ENCODE data around the gene ZNF653. TPM values are rescaled to one million over a fixed set of nuclear protein-coding genes. Genes with fewer than 3 reads are reported as not detected.
A peak's percentile ranks its signal among the peaks of the same experiment; 100 is the strongest.

ZNF653 gene
- total and polyA plus RNA-seq, 7 donors, result 4.0 to 11.5 (median 6.2) TPM

DNA sequence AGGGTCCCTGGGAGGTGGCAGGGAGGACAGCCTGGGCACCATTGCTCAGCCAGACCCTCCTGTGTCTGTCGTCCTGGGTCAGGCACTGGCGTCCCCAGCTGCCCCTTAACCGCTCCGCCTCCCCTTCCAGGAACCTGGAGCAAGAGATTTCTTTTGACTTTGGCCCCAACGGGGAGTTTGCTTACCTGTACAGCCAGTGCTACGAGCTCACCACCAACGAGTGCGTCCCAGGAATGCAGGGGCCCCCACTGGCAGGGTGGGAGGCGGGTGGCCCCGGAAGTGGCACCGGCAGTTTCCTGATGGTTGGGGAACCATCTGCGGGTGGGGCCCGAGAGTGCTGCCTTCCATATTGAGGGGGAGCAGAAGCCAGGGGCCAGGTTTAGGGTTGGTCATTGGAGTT is 57.2 kb downstream of the ZNF653 start:
- Histone ChIP-seq H3K27ac (no peak overlapping the region), H3K9me3 (no peaks in the 10 kb centered on the region), H3K4me3 (no peak overlapping the region), H3K27me3 (ENCODE audit: insufficient read depth in 3 of 3, low read length in 2 of 3) (peaks cover 0 to 9% (median 8%) of the 10 kb centered on the region in 3 donors), H3K4me1 (no peaks in the 10 kb centered on the region), H3K36me3 (ENCODE audit: insufficient read depth in 1 of 2, low read depth in 1 of 2) (peaks cover 0 to 67% of the 10 kb centered on the region in 2 donors)
- no peak for ATAC-seq
- 87 to 89% (median 88%) methylated on average over 13 of the region's 13 CpGs for whole genome bisulfite sequencing, 3 donors
- DNase-seq, result no peak
- TF ChIP-seq, protein P1, sequence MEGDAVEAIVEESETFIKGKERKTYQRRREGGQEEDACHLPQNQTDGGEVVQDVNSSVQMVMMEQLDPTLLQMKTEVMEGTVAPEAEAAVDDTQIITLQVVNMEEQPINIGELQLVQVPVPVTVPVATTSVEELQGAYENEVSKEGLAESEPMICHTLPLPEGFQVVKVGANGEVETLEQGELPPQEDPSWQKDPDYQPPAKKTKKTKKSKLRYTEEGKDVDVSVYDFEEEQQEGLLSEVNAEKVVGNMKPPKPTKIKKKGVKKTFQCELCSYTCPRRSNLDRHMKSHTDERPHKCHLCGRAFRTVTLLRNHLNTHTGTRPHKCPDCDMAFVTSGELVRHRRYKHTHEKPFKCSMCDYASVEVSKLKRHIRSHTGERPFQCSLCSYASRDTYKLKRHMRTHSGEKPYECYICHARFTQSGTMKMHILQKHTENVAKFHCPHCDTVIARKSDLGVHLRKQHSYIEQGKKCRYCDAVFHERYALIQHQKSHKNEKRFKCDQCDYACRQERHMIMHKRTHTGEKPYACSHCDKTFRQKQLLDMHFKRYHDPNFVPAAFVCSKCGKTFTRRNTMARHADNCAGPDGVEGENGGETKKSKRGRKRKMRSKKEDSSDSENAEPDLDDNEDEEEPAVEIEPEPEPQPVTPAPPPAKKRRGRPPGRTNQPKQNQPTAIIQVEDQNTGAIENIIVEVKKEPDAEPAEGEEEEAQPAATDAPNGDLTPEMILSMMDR (IDR thresholded peaks at IDR 0.05), result no peak
- intact Hi-C loops (cut with DNase I), result loop anchor here in 1 of 2 donors (5.0 kb wide), 1 partner anchor 156 kb away; no protein-coding TSS in a partner anchor

DNA sequence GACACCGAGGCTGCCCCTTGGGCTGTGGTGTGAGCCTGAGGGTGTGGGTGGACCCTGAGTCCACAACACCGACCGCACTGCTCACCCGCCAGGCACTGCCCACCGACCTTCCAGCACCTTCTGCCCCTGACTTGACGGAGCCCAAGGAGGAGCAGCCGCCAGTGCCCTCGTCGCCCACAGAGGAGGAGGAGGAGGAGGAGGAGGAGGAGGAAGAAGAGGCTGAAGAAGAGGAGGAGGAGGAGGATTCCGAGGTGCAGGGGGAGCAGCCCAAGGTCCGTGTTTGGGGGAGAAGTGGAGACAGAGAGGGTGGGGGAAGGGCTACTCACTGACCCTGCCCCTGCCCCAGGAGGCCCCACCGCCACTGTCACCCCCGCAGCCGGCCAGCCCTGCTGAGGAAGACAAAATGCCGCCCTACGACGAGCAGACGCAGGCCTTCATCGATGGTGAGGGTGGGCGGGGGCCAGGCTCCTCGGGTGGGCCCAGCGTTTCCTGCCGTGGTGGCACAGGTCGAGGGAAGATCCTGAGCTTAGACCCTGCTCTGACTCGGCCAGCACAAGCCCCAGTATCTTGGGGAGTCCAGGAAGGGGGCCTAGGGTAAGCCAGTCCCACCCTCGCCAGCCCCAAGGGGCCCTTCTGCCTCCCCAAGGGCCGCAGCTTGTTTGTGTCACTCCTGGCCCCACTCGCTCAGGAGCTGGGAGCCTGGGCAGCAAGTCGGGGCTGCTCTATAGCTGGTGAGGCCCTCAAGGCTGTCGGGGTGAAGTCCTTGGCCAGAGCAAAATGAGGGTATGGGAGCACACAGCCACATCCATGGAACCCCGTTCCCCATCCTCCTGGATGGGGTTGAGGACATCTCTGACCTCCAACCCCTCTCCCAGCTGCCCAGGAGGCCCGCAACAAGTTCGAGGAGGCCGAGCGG is 58.0 kb downstream of the ZNF653 start:
- TF ChIP-seq, protein P1 (IDR thresholded peaks at IDR 0.05), result no peak
- Histone ChIP-seq H3K36me3 (ENCODE audit: insufficient read depth in 1 of 2, low read depth in 1 of 2) (peaks cover 0 to 75% of the 10 kb centered on the region in 2 donors), H3K4me3 (no peak overlapping the region), H3K27ac (no peak overlapping the region), H3K4me1 (no peaks in the 10 kb centered on the region), H3K27me3 (ENCODE audit: insufficient read depth in 3 of 3, low read length in 2 of 3) (peaks cover 0 to 2% (median under 1%) of the 10 kb centered on the region in 3 donors), H3K9me3 (no peaks in the 10 kb centered on the region)
- DNase-seq (no peak), ATAC-seq (no peak)
- WGBS, 3 donors, result 88 to 89% (median 89%) methylated on average over 27 to 35 of the region's 35 CpGs
- intact Hi-C loops (cut with DNase I), result loop anchor here in 1 of 2 donors (5.0 kb wide), 1 partner anchor 155 kb away; no protein-coding TSS in a partner anchor

DNA sequence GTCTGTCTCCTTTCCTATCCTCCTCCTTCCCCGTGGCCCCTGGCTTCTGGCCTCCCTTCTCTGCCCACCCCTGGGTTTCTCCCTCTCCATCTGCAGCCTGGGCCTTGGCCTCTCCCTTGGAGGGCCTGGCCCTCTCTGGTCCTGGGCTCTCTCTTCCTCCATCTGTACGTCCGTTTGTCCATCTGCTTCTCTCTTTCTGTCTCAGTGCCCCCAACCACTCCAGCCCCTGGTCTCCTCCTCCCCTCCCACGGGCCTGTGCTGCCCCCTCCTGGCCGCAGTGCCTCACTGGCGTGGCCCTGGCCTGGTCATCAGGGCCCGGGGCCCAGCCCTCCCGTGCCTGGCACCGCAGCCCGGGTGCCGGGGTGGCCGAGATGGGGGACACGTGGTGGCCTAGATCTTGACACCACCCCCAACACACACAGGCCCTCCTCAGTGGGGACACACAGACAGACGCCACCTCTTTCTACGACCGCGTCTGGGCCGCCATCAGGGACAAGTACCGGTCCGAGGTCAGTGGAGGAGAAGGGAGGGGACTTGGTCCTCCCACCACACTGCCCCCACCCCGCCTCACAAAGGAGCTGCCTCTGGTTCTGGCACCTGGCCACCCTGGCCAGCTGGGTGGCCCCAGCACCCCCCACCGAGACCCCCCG is 58.9 kb downstream of the ZNF653 start:
- H3K9me3 ChIP-seq, result no peaks in the 10 kb centered on the region
- no peaks in the 10 kb centered on the region for H3K27me3 ChIP-seq (ENCODE audit: insufficient read depth in 3 of 3, low read length in 2 of 3)
- H3K4me1 ChIP-seq, result no peaks in the 10 kb centered on the region
- H3K4me3 ChIP-seq, result no peak overlapping the region
- DNase-seq, result peak; percentile 58 to 80
- no peak overlapping the region for H3K27ac ChIP-seq
- TF ChIP-seq, protein P1 (IDR thresholded peaks at IDR 0.05), result peak; percentile 61
- peak; percentile 61 to 79 (median 68) for ATAC-seq
- H3K36me3 ChIP-seq (ENCODE audit: insufficient read depth in 1 of 2, low read depth in 1 of 2), result peaks cover 0 to 83% of the 10 kb centered on the region in 2 donors
- WGBS, 3 donors, result 51 to 65% (median 62%) methylated on average over 17 to 23 of the region's 23 CpGs
- intact Hi-C loops (cut with DNase I), result loop anchor here in 1 of 2 donors (5.0 kb wide), 1 partner anchor 154 kb away; no protein-coding TSS in a partner anchor

DNA sequence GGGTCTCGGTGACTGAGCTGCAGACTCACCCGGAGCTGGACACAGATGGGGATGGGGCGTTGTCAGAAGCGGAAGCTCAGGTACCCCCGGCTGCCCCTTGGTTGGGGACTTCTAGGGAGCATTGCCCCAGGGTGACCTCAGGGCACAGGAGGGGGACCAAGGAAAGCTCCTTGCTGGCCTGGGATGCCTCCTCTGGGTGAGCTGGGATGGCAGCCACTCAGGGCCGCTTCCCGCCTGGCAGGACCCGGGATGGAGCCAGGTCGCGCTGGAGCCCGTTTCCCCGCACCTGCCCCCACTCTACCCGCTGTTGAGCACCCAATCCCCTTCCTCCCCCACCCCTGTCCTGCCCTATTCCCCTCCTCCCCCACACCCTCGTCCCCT is 59.4 kb downstream of the ZNF653 start:
- TF ChIP-seq, protein P1 (IDR thresholded peaks at IDR 0.05), result no peak
- Histone ChIP-seq H3K4me1 (no peaks in the 10 kb centered on the region), H3K36me3 (ENCODE audit: insufficient read depth in 1 of 2, low read depth in 1 of 2) (peaks cover 0 to 89% of the 10 kb centered on the region in 2 donors), H3K4me3 (no peak overlapping the region), H3K27me3 (ENCODE audit: insufficient read depth in 3 of 3, low read length in 2 of 3) (no peaks in the 10 kb centered on the region), H3K27ac (no peak overlapping the region), H3K9me3 (no peaks in the 10 kb centered on the region)
- WGBS, 3 donors, result 87 to 96% (median 92%) methylated on average over 12 to 14 of the region's 14 CpGs
- intact Hi-C loops (cut with DNase I), result loop anchor here in 1 of 2 donors (5.0 kb wide), 1 partner anchor 154 kb away; no protein-coding TSS in a partner anchor
- DNase-seq (no peak), ATAC-seq (peak in 1 of 4 donors; percentile 26)
